Neural cell (in vitro differentiated cells): ENCODE data around the gene ARID3A. TPM values are rescaled to one million over a fixed set of nuclear protein-coding genes. Genes with fewer than 3 reads are reported as not detected.

Source experiments
- H2AFZ ChIP-seq: fragments of 200-600, 300-800 bp; sonication (generic), shearing (Covaris generic); 2 replicates; pipeline ENCODE4 v1.6.0; 2014; ENCODE audit warnings: low read depth, mild to moderate bottlenecking, antibody characterized with exemption, low read length, moderate library complexity
- H3F3A ChIP-seq: fragments of 200-600 bp; shearing (Covaris generic); 2 replicates; pipeline ENCODE4 v1.6.1; 2016; ENCODE audit warnings: mild to moderate bottlenecking, moderate library complexity, mixed read lengths, antibody characterized with exemption, low read length; ENCODE audit not compliant: insufficient read depth, poor library complexity, severe bottlenecking
- H3K27ac ChIP-seq: fragments of 200-600, 300-800 bp; sonication (generic), shearing (Covaris generic); 2 replicates; pipeline ENCODE4 v1.5.1; 2014; ENCODE audit warnings: mild to moderate bottlenecking, low read length, moderate library complexity
- H3K27me3 ChIP-seq: fragments of 300-800, 200-600 bp; sonication (generic), shearing (Covaris generic); 2 replicates; pipeline ENCODE4 v1.6.0; 2014; ENCODE audit warnings: mild to moderate bottlenecking, low read depth, low read length, moderate library complexity; ENCODE audit not compliant: insufficient read depth
- H3K36me3 ChIP-seq: fragments of 300-800, 200-600 bp; sonication (generic), shearing (Covaris generic); 2 replicates; pipeline ENCODE4 v1.5.1; 2014; ENCODE audit warnings: mild to moderate bottlenecking, antibody characterized with exemption, low read length, moderate library complexity; ENCODE audit not compliant: insufficient read depth
- H3K4me2 ChIP-seq: fragments of 300-800, 200-600 bp; sonication (generic), shearing (Covaris generic); 2 replicates; pipeline ENCODE4 v1.6.0; 2014; ENCODE audit warnings: mild to moderate bottlenecking, low read length
- H3K4me3 ChIP-seq: fragments of 300-800, 200-600 bp; sonication (generic), shearing (Covaris generic); 2 replicates; pipeline ENCODE4 v1.5.1; 2014; ENCODE audit warnings: mild to moderate bottlenecking, low read length, moderate library complexity
- H3K79me2 ChIP-seq: fragments of 200-600 bp; shearing (Covaris generic); replicated peaks from 2 replicates; pipeline ENCODE4 v1.6.0; 2014; ENCODE audit warnings: mild to moderate bottlenecking, low read length, moderate library complexity; ENCODE audit not compliant: insufficient read depth
- H3K9ac ChIP-seq: fragments of 300-800, 200-600 bp; sonication (generic), shearing (Covaris generic); 2 replicates; pipeline ENCODE4 v1.6.1; 2016; ENCODE audit warnings: mild to moderate bottlenecking, low read length, mixed read lengths
- H3K9me2 ChIP-seq: fragments of 200-600 bp; shearing (Covaris generic); 2 replicates; pipeline ENCODE4 v1.6.1; 2016; ENCODE audit warnings: mild to moderate bottlenecking, low read length, mixed read lengths; ENCODE audit not compliant: insufficient read depth
- H3K9me3 ChIP-seq: fragments of 200-600, 300-800 bp; sonication (generic), shearing (Covaris generic); 2 replicates; pipeline ENCODE4 v1.6.1; 2016; ENCODE audit warnings: mild to moderate bottlenecking, mixed run types, low read length, moderate library complexity, mixed read lengths
- H4K20me1 ChIP-seq: fragments of 200-600 bp; shearing (Covaris generic); 2 replicates; pipeline ENCODE4 v1.6.1; 2016; ENCODE audit warnings: mild to moderate bottlenecking, mixed run types; ENCODE audit not compliant: insufficient read depth
- CTCF ChIP-seq: fragments of 450-650 bp; IDR thresholded peaks from 2 replicates; pipeline ENCODE4 v1.5.1; 2014; ENCODE audit warnings: antibody characterized with exemption, mild to moderate bottlenecking, moderate library complexity; ENCODE audit not compliant: poor library complexity, severe bottlenecking
- EZH2 ChIP-seq: fragments of 200-600, 300-800 bp; shearing (Covaris generic), sonication (generic); IDR thresholded peaks from 2 replicates; pipeline ENCODE4 v1.6.1; 2014; ENCODE audit warnings: antibody characterized with exemption, low read length, borderline replicate concordance, mild to moderate bottlenecking; ENCODE audit not compliant: insufficient read depth, poor library complexity, severe bottlenecking
- RAD21 ChIP-seq: fragments of 450-650 bp; conservative IDR thresholded peaks from 2 replicates; pipeline ENCODE4 v1.6.1; 2014; ENCODE audit warnings: antibody characterized with exemption, mild to moderate bottlenecking, moderate library complexity
- REST ChIP-seq: IDR thresholded peaks from 2 replicates; pipeline ENCODE4 v1.6.1; 2012; ENCODE audit warnings: borderline replicate concordance
- TAF1 ChIP-seq: IDR thresholded peaks from 2 replicates; pipeline ENCODE4 v1.6.1; 2012; ENCODE audit warnings: low read depth
- polyA plus RNA-seq: library from polyadenylated mRNA; depleted of rRNA; stranded (reverse); fragments of >200 nt; gene quantifications from 2 replicates; pipeline ENCODE4 v1.2.3, GENCODE V29; 2014

ARID3A gene
- polyA plus RNA-seq, 1 donor from 2014 or later, result 11.4 TPM

GRCh38 chr19:952680-953444 lies 27.0 kb downstream of the ARID3A start:
- H3K27ac ChIP-seq, result no peak overlapping the region
- no peak overlapping the region for H3K4me2 ChIP-seq
- no peak overlapping the region for H3K9ac ChIP-seq

More at GRCh38 chr19:952680-953444, 27.0 kb downstream of the ARID3A start:
- Histone ChIP-seq H2AFZ (no peak overlapping the region), H3K4me3 (no peak overlapping the region), H3K9me3 (no peaks in the 10 kb centered on the region), H4K20me1 (no peaks in the 10 kb centered on the region), H3K9me2 (no peaks in the 10 kb centered on the region), H3K36me3 (no peaks in the 10 kb centered on the region), H3K27me3 (no peaks in the 10 kb centered on the region), H3F3A (no peaks in the 10 kb centered on the region), H3K79me2 (no peaks in the 10 kb centered on the region)
- TF ChIP-seq RAD21 (no peak), EZH2 (no peak), REST (no peak), CTCF (no peak), TAF1 (no peak)
